Heart left ventricle (tissue), 16 donors: Measurements from ENCODE around the gene KLF2. TPM values are rescaled to one million over a fixed set of nuclear protein-coding genes. Genes with fewer than 3 reads are reported as not detected.
A peak's percentile ranks its signal among the peaks of the same experiment; 100 is the strongest.

Experiments
- ATAC-seq, 4 donors: fragments of 200-7000 bp; cut with Tn5 transposase; one replicate each; pipeline ENCODE4 v1.9.1; 2020 to 2022; ENCODE audit warnings: moderate library complexity in 4 of 4, mild to moderate bottlenecking in 3 of 4, moderate number of reproducible peaks in 1 of 4
- DNase-seq, 5 donors: peaks; one replicate each; pipeline ENCODE4 v3.0.0-alpha.2; 2020
- H3K27ac ChIP-seq, 12 donors: fragments of 200-600 bp; sonication (generic) in 4 of 12; one replicate each; pipeline versions ENCODE4 v1.5.0 to v1.8.0; 2016 to 2022; ENCODE audit warnings: mild to moderate bottlenecking in 2 of 12
- H3K27me3 ChIP-seq, 9 donors: fragments of 200-600 bp; sonication (generic) in 2 of 9; one replicate each; pipeline versions ENCODE4 v1.5.1 to v1.8.0; 2016 to 2022; ENCODE audit warnings: mild to moderate bottlenecking in 3 of 9
- H3K36me3 ChIP-seq, 9 donors: fragments of 200-600 bp; sonication (generic) in 2 of 9; one replicate each; pipeline versions ENCODE4 v1.5.0 to v1.8.0; 2018 to 2022; ENCODE audit warnings: mild to moderate bottlenecking in 2 of 9
- H3K4me1 ChIP-seq, 12 donors: fragments of 200-600 bp; sonication (generic) in 4 of 12; one replicate each; pipeline versions ENCODE4 v1.5.0 to v1.8.0; 2016 to 2022; ENCODE audit warnings: mild to moderate bottlenecking in 3 of 12
- H3K4me3 ChIP-seq, 12 donors: fragments of 200-600 bp; sonication (generic) in 4 of 12; one replicate each; pipeline versions ENCODE4 v1.5.0 to v1.8.0; 2017 to 2022; ENCODE audit warnings: mild to moderate bottlenecking in 9 of 12, moderate library complexity in 4 of 12
- H3K9me3 ChIP-seq, 12 donors: fragments of 200-600 bp; sonication (generic) in 4 of 12; one replicate each; pipeline versions ENCODE4 v1.5.0 to v1.8.0; 2016 to 2022; ENCODE audit warnings: mild to moderate bottlenecking in 1 of 12
- POLR2A ChIP-seq, 2 donors: fragments of 450-650 bp; IDR thresholded peaks; one replicate each; pipeline ENCODE4 v1.6.1; 2017; ENCODE audit warnings: antibody characterized with exemption in 2 of 2, mild to moderate bottlenecking in 2 of 2, moderate library complexity in 2 of 2
- WGBS, 4 donors: extraction: QIAGEN DNeasy Blood & Tissue Kit in 2 of 4; methylation state at CpG; one replicate each; pipeline versions ENCODE4 v1.1.5 to v1.1.7; 2013 to 2018; 5-methylcytosine and 5-hydroxymethylcytosine counted together
- intact Hi-C, 10 donors: fragments of 100-400 bp; cut with DNase I; formaldehyde crosslinking; loops; one replicate each; pipeline versions ENCODE4 v1.11.1 to v1.14.2; 2022
- polyA plus RNA-seq, 2 donors: library from polyadenylated mRNA; stranded (reverse); fragments of 200-250 nt; gene quantifications; one replicate each; pipeline ENCODE4 v1.2.3, GENCODE V29; 2013
- total RNA-seq, 9 donors: library from RNA; depleted of rRNA in 2 of 9; stranded (reverse); fragments of >200 nt in 2 of 9; fragmentation: NEBNext Ultra II Directional in 3 of 9; extraction: Animal tissue kit (Norgen Biotek cat#: 25700) in 3 of 9; gene quantifications; one replicate each; pipeline versions ENCODE4 v1.1.0 to v1.2.4, GENCODE V29; 2016 to 2023
- TF ChIP-seq, protein P1 (sequence below), 12 donors: fragments of 200-600 bp; sonication (generic) in 4 of 12; IDR thresholded peaks; one replicate each; pipeline versions ENCODE4 v1.5.0 to v1.8.0; 2018 to 2022; ENCODE audit warnings: antibody characterized with exemption in 12 of 12, mild to moderate bottlenecking in 5 of 12
- donor health status: ischemic (EF 13 %, LVEDD 7.1; RV severe dilation, severe dysfunction).
- donor health status: healthy with polysubstance abuse.
- donor health status: DM: no; HTN: yes; CAD: no.
- donor health status: DM: no; HTN: no; CAD: no.
- donor health status: ischemic (EF 25% LVEDD 6.9; RV normal size, moderate dysfunction).
- donor health status: ischemic (EF 25% LVEDD 5.7; RV mildly dilated, moderate dysfunction).
- donor health status: healthy.
- donor health status: DM: yes; HTN: yes; CAD: no.
- donor health status: ischemic (EF 35%, LVEDD 5.7; RV mildly dilated, moderate dysfunction).
- donor health status: nonischemic (EF 11% LVEDD 7.7; RV severe dilation, severe dysfunction).
- donor health status: DM: yes; HTN: yes; CAD: no.
- donor health status: PGD.
- donor health status: ischemic (EF 29% LVEDD 5.4; RV normal size, mild dysfunction).
- donor health status: nonischemic (EF 23%, LVEDD 6.1; RV moderate dilation, normal function).

Gene KLF2
- total and polyA plus RNA-seq, 11 donors, result 14.4 to 87.2 (median 37.8) TPM

DNA sequence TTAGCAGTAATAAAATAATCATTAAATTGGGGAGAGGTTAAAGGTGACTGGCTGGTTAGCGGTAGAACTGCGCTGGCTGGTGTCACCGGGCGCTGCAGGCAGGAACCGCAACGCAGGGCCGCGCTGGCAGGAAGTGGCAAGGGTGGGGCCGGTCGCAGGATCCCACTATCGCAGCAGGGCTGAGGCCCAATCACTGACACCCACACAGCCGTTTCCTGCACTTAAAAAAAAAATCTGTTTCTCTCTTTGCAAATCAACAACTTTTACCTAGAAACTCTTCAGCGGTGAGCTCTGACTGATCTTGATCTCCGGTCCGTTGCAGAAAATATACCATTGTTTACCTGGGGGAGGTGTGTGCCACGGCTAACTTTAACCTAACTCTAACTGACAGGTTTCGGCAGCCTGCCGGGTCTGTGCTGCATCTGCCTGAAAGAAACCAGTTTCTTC, 46.9 kb downstream of the KLF2 start:
- H3K27me3 ChIP-seq, result no peaks in the 10 kb centered on the region
- peak; percentile 65 to 88 (median 71) for DNase-seq
- WGBS, 4 donors, result 53 to 69% (median 64%) methylated on average over 17 to 18 of the region's 18 CpGs
- H3K9me3 ChIP-seq, result no peaks in the 10 kb centered on the region
- peaks cover 0 to 90% (median 40%) of the 10 kb centered on the region in 12 donors for H3K4me1 ChIP-seq
- peak overlapping the region in 2 of 12 donors; percentile 16 to 21 for H3K4me3 ChIP-seq
- TF ChIP-seq, protein P1, sequence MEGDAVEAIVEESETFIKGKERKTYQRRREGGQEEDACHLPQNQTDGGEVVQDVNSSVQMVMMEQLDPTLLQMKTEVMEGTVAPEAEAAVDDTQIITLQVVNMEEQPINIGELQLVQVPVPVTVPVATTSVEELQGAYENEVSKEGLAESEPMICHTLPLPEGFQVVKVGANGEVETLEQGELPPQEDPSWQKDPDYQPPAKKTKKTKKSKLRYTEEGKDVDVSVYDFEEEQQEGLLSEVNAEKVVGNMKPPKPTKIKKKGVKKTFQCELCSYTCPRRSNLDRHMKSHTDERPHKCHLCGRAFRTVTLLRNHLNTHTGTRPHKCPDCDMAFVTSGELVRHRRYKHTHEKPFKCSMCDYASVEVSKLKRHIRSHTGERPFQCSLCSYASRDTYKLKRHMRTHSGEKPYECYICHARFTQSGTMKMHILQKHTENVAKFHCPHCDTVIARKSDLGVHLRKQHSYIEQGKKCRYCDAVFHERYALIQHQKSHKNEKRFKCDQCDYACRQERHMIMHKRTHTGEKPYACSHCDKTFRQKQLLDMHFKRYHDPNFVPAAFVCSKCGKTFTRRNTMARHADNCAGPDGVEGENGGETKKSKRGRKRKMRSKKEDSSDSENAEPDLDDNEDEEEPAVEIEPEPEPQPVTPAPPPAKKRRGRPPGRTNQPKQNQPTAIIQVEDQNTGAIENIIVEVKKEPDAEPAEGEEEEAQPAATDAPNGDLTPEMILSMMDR (IDR thresholded peaks at IDR 0.05), result no peak
- TF ChIP-seq POLR2A (IDR thresholded peaks at IDR 0.05), result no peak
- peak overlapping the region in 11 of 12 donors; percentile 2 to 87 (median 39) for H3K27ac ChIP-seq
- H3K36me3 ChIP-seq, result peaks cover 0 to 45% (median 24%) of the 10 kb centered on the region in 9 donors
- ATAC-seq, result peak in 3 of 4 donors; percentile 47 to 79 (median 52)
- intact Hi-C loops, result loop anchor here in 1 of 10 donors (5.0 kb wide), 1 partner anchor 134 kb away; no protein-coding TSS in a partner anchor

DNA sequence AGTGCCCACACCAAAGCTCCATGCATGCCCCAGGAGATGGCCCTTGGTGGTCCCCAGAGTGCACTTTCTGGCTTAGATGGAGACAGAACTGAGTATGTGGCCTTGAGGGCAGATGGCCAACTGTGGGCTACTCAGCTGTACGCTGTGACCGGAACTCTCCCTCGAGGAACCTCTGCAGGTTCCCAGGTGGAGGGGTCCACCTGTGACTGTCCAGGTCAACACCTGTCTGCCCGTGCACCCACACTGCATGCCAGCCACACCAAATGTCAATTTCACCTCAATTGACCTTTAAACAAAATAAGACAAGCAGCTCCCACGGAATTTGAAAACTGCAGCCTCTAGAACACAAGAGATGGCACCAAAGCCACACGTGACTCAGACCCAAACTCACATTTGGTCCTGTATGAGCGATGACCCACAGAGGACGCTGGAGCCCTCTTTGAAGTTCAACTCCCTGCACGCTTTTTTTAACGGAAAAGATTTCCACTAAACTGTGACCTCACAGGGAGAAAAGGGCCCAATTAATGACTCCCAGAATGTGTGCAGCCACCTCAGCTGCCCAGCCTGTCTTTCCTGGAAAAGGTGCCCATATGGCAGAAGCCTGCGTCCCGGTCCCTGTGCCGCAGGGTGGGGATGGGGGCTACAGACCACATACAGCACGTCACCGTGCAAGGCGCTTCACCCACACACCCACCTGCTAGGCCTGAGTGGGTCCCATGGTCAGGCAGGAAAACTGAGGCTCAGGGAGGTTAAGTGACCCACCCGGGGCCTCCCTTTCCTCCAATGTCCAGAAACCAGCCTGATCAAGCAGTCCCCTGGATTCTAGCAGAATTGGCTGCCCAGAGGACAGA, 47.7 kb downstream of the KLF2 start:
- DNase-seq, result peak in 1 of 5 donors; percentile 27
- no peaks in the 10 kb centered on the region for H3K9me3 ChIP-seq
- WGBS, 4 donors, result 76 to 88% (median 84%) methylated on average over 11 to 17 of the region's 17 CpGs
- no peaks in the 10 kb centered on the region for H3K27me3 ChIP-seq
- intact Hi-C loops, result loop anchor here in 1 of 10 donors (5.0 kb wide), 1 partner anchor 135 kb away; no protein-coding TSS in a partner anchor
- peaks cover 0 to 52% (median 32%) of the 10 kb centered on the region in 9 donors for H3K36me3 ChIP-seq
- peak overlapping the region in 8 of 12 donors; percentile 16 to 87 (median 46) for H3K27ac ChIP-seq
- no peak for ATAC-seq
- peaks cover 0 to 86% (median 40%) of the 10 kb centered on the region in 12 donors for H3K4me1 ChIP-seq
- no peak for TF ChIP-seq POLR2A (IDR thresholded peaks at IDR 0.05)
- TF ChIP-seq, protein P1 (IDR thresholded peaks at IDR 0.05), result no peak
- peak overlapping the region in 2 of 12 donors; percentile 16 to 21 for H3K4me3 ChIP-seq

GRCh38 chr19:16373079-16373478, 48.5 kb downstream of the KLF2 start:
- peaks cover 0 to 55% (median 33%) of the 10 kb centered on the region in 9 donors for H3K36me3 ChIP-seq
- WGBS, 4 donors, result 78 to 91% (median 85%) methylated on average over 11 to 12 of the region's 12 CpGs
- ATAC-seq (no peak), DNase-seq (no peak)
- H3K27me3 ChIP-seq, result no peaks in the 10 kb centered on the region
- H3K9me3 ChIP-seq, result no peaks in the 10 kb centered on the region
- intact Hi-C loops, result loop anchor here in 1 of 10 donors (5.0 kb wide), 1 partner anchor 136 kb away; no protein-coding TSS in a partner anchor
- peaks cover 0 to 78% (median 40%) of the 10 kb centered on the region in 12 donors for H3K4me1 ChIP-seq
- TF ChIP-seq POLR2A (IDR thresholded peaks at IDR 0.05), result no peak
- TF ChIP-seq, protein P1 (IDR thresholded peaks at IDR 0.05), result no peak
- no peak overlapping the region for H3K4me3 ChIP-seq
- H3K27ac ChIP-seq, result peak overlapping the region in 7 of 12 donors; percentile 6 to 87 (median 43)

DNA sequence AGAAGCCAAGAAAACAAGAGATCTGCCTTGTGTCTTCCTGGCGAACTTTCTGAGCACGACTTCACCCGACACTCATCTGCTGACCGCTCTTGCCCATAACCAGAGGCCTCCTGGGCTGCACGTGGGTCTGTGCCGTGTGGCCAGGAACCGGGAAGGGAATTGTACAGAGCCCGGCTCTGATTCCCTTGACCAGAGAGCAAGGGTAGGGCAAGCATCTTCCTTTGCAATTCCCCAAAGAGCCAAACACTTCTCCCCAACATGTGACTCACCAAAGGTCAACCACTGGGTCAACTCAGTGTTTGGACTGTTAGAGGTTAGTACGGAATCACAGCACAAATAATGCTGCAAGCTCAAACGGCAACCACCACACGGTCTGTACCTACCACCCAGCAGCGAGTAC, 48.9 kb downstream of the KLF2 start:
- peak in 2 of 4 donors; percentile 9 to 16 for ATAC-seq
- H3K9me3 ChIP-seq, result no peaks in the 10 kb centered on the region
- peak overlapping the region in 6 of 12 donors; percentile 6 to 87 (median 36) for H3K27ac ChIP-seq
- DNase-seq, result peak in 1 of 5 donors; percentile 45
- no peaks in the 10 kb centered on the region for H3K27me3 ChIP-seq
- H3K4me1 ChIP-seq, result peaks cover 0 to 73% (median 40%) of the 10 kb centered on the region in 12 donors
- 62 to 81% (median 74%) methylated on average over 12 of the region's 12 CpGs for WGBS, 4 donors
- no peak for TF ChIP-seq POLR2A (IDR thresholded peaks at IDR 0.05)
- TF ChIP-seq, protein P1 (IDR thresholded peaks at IDR 0.05), result no peak
- peaks cover 0 to 55% (median 33%) of the 10 kb centered on the region in 9 donors for H3K36me3 ChIP-seq
- intact Hi-C loops, result loop anchor here in 1 of 10 donors (5.0 kb wide), 1 partner anchor 136 kb away; no protein-coding TSS in a partner anchor
- H3K4me3 ChIP-seq, result no peak overlapping the region
